Ovary (tissue), 3 donors: ENCODE measurements around the gene THAP8.

Experiments
- EP300 ChIP-seq: sonication (generic); formaldehyde crosslinking; IDR thresholded peaks from one replicate; pipeline ENCODE4 v1.6.1; 2017; ENCODE audit warnings: antibody characterized with exemption
- POLR2A ChIP-seq: fragments of 450-650 bp; IDR thresholded peaks from one replicate; pipeline ENCODE4 v1.6.1; 2017; ENCODE audit warnings: antibody characterized with exemption, mild to moderate bottlenecking, moderate library complexity
- TF ChIP-seq, protein P1 (sequence below), 3 donors: fragments of 450-650 bp in 2 of 3; fragments of 200-600 bp in 1 of 3; IDR thresholded peaks; one replicate each; pipeline versions ENCODE4 v1.5.1 to v1.8.0; 2016 to 2022; ENCODE audit warnings: antibody characterized with exemption in 3 of 3, mild to moderate bottlenecking in 1 of 3
- donor health status: DM: no; HTN: no; CAD: no.

DNA sequence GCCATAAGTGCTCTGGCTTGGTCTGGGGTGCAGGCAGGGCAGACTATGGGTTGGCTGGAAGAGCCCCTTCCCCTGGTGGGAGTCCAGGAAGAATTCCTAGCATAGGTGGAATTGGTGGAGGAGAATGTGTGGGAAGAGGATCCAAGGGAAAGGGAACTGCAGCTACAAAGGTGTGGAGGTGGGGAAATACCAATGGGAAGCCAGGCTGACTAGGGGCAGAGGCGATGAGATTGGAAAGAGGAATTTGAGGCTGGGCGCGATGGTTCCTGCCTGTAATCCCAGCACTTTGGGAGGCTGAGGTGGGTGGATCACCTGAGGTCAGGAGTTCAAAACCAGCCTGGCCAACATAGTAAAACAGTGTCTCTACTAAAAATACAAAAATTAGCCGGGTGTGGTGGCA lies 63.9 kb downstream of the THAP8 start:
- TF ChIP-seq, protein P1, sequence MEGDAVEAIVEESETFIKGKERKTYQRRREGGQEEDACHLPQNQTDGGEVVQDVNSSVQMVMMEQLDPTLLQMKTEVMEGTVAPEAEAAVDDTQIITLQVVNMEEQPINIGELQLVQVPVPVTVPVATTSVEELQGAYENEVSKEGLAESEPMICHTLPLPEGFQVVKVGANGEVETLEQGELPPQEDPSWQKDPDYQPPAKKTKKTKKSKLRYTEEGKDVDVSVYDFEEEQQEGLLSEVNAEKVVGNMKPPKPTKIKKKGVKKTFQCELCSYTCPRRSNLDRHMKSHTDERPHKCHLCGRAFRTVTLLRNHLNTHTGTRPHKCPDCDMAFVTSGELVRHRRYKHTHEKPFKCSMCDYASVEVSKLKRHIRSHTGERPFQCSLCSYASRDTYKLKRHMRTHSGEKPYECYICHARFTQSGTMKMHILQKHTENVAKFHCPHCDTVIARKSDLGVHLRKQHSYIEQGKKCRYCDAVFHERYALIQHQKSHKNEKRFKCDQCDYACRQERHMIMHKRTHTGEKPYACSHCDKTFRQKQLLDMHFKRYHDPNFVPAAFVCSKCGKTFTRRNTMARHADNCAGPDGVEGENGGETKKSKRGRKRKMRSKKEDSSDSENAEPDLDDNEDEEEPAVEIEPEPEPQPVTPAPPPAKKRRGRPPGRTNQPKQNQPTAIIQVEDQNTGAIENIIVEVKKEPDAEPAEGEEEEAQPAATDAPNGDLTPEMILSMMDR (IDR thresholded peaks at IDR 0.05) = no peak
- TF ChIP-seq EP300 (no peak), POLR2A (no peak)
